Upper lobe of right lung (tissue), 1 donor: ENCODE data around the gene DLG2. TPM values are rescaled to one million over a fixed set of nuclear protein-coding genes. Genes with fewer than 3 reads are reported as not detected.
A peak's percentile ranks its signal among the peaks of the same experiment; 100 is the strongest.

Experiments
- ATAC-seq: fragments of 200-7000 bp; cut with Tn5 transposase; one replicate; pipeline ENCODE4 v1.9.1; 2020; ENCODE audit warnings: mild to moderate bottlenecking, moderate library complexity
- DNase-seq: peaks from one replicate; pipeline ENCODE4 v3.0.0-alpha.2; 2020
- H3K27ac ChIP-seq: fragments of 200-600 bp; one replicate; pipeline ENCODE4 v1.8.0; 2022
- H3K27me3 ChIP-seq: fragments of 200-600 bp; one replicate; pipeline ENCODE4 v1.8.0; 2022; ENCODE audit warnings: mild to moderate bottlenecking
- H3K36me3 ChIP-seq: fragments of 200-600 bp; one replicate; pipeline ENCODE4 v1.8.0; 2022
- H3K4me1 ChIP-seq: fragments of 200-600 bp; one replicate; pipeline ENCODE4 v1.8.0; 2022
- H3K4me3 ChIP-seq: fragments of 200-600 bp; one replicate; pipeline ENCODE4 v1.8.0; 2022; ENCODE audit warnings: mild to moderate bottlenecking
- H3K9me3 ChIP-seq: fragments of 200-600 bp; one replicate; pipeline ENCODE4 v1.8.0; 2022
- CTCF ChIP-seq: fragments of 200-600 bp; IDR thresholded peaks from one replicate; pipeline ENCODE4 v1.8.0; 2022; ENCODE audit warnings: antibody characterized with exemption
- intact Hi-C: fragments of 100-400 bp; cut with DNase I; formaldehyde crosslinking; loops from one replicate; pipeline ENCODE4 v1.11.0; 2022
- total RNA-seq: library from RNA; stranded (reverse); fragmentation: NEBNext Ultra II Directional; extraction: Animal tissue kit (Norgen Biotek cat#: 25700); gene quantifications from one replicate; pipeline ENCODE4 v1.2.1, GENCODE V29; 2021
- donor health status: DM: no; HTN: yes; CAD: no; lungs with severe emphysema.

The DLG2 gene
- total RNA-seq, 1 donor from 2014 or later: 9.7 TPM

GRCh38 chr11:85647078-85647477, 19.9 kb upstream of the DLG2 start:
- no peak for DNase-seq
- no peaks in the 10 kb centered on the region for H3K27me3 ChIP-seq
- H3K36me3 ChIP-seq: peaks cover 9% of the 10 kb centered on the region
- no peak for ATAC-seq
- H3K27ac ChIP-seq: peak overlapping the region; percentile 85
- intact Hi-C loops: no loop called here
- no peaks in the 10 kb centered on the region for H3K9me3 ChIP-seq
- TF ChIP-seq CTCF: no peak
- H3K4me3 ChIP-seq: peak overlapping the region; percentile 75
- peaks cover 19% of the 10 kb centered on the region for H3K4me1 ChIP-seq

- H3K36me3 ChIP-seq: peaks cover 5% of the 10 kb centered on the region
- H3K27ac ChIP-seq: no peak overlapping the region
- no peak for ATAC-seq
- intact Hi-C loops: no loop called here
- TF ChIP-seq CTCF: no peak
- DNase-seq: no peak
- peaks cover 8% of the 10 kb centered on the region for H3K4me1 ChIP-seq
- H3K27me3 ChIP-seq: no peaks in the 10 kb centered on the region
- no peaks in the 10 kb centered on the region for H3K9me3 ChIP-seq
- no peak overlapping the region for H3K4me3 ChIP-seq
Measured at GRCh38 chr11:85643191-85643614, 16.1 kb upstream of the DLG2 start.

- ATAC-seq (no peak), DNase-seq (no peak)
- H3K27ac ChIP-seq: no peak overlapping the region
- no peaks in the 10 kb centered on the region for H3K9me3 ChIP-seq
- no peak for TF ChIP-seq CTCF
- H3K27me3 ChIP-seq: no peaks in the 10 kb centered on the region
- H3K4me1 ChIP-seq: peaks cover 5% of the 10 kb centered on the region
- intact Hi-C loops: no loop called here
- H3K36me3 ChIP-seq: peaks cover 68% of the 10 kb centered on the region
- H3K4me3 ChIP-seq: no peak overlapping the region
Measured at GRCh38 chr11:85634747-85635146, 7.6 kb upstream of the DLG2 start.

GRCh38 chr11:85628771-85629341, 1.7 kb upstream of the DLG2 start:
- DNase-seq (no peak), ATAC-seq (no peak)
- H3K9me3 ChIP-seq: no peaks in the 10 kb centered on the region
- no peaks in the 10 kb centered on the region for H3K27me3 ChIP-seq
- peaks cover 12% of the 10 kb centered on the region for H3K4me1 ChIP-seq
- H3K36me3 ChIP-seq: peaks cover 25% of the 10 kb centered on the region
- peak overlapping the region; percentile 89 for H3K27ac ChIP-seq
- intact Hi-C loops: no loop called here
- H3K4me3 ChIP-seq: peak overlapping the region; percentile 92
- no peak for TF ChIP-seq CTCF

GRCh38 chr11:85627998-85628770, 1.0 kb upstream of the DLG2 start, which contains the start of gene TMEM126B:
Gene TMEM126B (plus strand): TSS chr11:85628593. CDS start chr11:85628608, 15 bp downstream.
- H3K27ac ChIP-seq: peak within 1 kb of the TSS; percentile 93
- intact Hi-C loops: no loop called here

More at GRCh38 chr11:85627998-85628770, 1.0 kb upstream of the DLG2 start, which contains the start of gene TMEM126B:
- DNase-seq (peak; percentile 99), ATAC-seq (peak; percentile 99)
- no peak for TF ChIP-seq CTCF
- peaks cover 20% of the 10 kb centered on the region for H3K36me3 ChIP-seq
- peaks cover 12% of the 10 kb centered on the region for H3K4me1 ChIP-seq
- no peaks in the 10 kb centered on the region for H3K9me3 ChIP-seq
- H3K27me3 ChIP-seq: no peaks in the 10 kb centered on the region
- H3K4me3 ChIP-seq: peak within 1 kb of the TSS; percentile 92
